Measurements from ENCODE around the gene FGD1.

Gene FGD1

DNA sequence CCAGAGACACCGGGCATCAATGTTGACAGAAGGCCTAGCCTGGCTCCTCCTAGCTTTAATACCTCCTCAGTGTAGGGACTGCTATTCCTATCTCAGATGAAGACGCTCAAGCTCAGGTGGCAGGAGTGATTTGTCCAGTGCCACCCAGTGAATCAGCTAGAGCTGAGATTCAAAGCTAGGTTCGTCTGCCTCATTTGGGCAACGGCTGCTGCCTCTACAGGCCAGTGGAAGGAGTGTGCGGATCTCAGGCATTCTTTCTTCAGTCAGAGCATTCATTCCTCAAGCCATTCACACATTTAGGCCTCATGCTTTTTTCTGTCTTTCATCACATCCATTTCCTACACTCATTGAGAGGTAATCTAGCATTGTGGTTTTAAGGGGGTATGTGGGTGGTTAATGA lies 48.6 kb downstream of the FGD1 start:
- Histone ChIP-seq H3K27me3 (replicated peaks; ENCODE audit: control insufficient read depth, insufficient read depth, low read length) (no peaks in the 10 kb centered on the region), H3K4me3 (replicated peaks; ENCODE audit: low read depth, low read length) (no peak overlapping the region), H3K36me3 (ENCODE audit: control insufficient read depth, insufficient read depth, low read length) (no peaks in the 10 kb centered on the region; the same call in none of the 2 replicates)
- TF ChIP-seq, protein P1, sequence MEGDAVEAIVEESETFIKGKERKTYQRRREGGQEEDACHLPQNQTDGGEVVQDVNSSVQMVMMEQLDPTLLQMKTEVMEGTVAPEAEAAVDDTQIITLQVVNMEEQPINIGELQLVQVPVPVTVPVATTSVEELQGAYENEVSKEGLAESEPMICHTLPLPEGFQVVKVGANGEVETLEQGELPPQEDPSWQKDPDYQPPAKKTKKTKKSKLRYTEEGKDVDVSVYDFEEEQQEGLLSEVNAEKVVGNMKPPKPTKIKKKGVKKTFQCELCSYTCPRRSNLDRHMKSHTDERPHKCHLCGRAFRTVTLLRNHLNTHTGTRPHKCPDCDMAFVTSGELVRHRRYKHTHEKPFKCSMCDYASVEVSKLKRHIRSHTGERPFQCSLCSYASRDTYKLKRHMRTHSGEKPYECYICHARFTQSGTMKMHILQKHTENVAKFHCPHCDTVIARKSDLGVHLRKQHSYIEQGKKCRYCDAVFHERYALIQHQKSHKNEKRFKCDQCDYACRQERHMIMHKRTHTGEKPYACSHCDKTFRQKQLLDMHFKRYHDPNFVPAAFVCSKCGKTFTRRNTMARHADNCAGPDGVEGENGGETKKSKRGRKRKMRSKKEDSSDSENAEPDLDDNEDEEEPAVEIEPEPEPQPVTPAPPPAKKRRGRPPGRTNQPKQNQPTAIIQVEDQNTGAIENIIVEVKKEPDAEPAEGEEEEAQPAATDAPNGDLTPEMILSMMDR (IDR thresholded peaks at IDR 0.05; ENCODE audit: insufficient read depth, low read length, poor library complexity, severe bottlenecking) = no peak
- DNase-seq (ENCODE audit: extremely low read depth, insufficient read length) = no peak

DNA sequence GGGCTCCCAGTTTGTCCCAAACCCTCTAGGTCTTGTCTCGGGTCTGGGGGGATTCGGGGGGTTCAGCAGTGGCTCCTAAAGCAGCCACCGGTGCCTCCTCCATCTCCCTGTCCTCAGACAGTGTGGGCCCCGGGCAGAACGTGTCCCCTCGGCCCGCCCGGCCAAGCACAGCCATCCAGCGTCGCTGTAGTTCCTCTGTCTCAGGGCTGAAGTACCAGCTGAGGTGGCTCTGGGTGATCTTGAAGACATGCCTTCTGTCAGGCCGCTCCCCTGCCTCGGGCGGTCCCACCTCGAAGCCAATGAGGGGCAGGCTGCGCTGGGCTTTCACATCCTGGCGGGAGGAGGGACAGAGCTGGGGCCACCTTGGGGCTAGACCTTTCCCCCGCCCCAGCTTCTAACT lies 50.0 kb downstream of the FGD1 start:
- Histone ChIP-seq H3K4me3 (replicated peaks; ENCODE audit: low read depth, low read length) (no peak overlapping the region), H3K36me3 (ENCODE audit: control insufficient read depth, insufficient read depth, low read length) (no peaks in the 10 kb centered on the region; the same call in none of the 2 replicates), H3K27me3 (replicated peaks; ENCODE audit: control insufficient read depth, insufficient read depth, low read length) (no peaks in the 10 kb centered on the region)
- TF ChIP-seq, protein P1 (IDR thresholded peaks at IDR 0.05; ENCODE audit: insufficient read depth, low read length, poor library complexity, severe bottlenecking) = no peak
- no peak for DNase-seq (ENCODE audit: extremely low read depth, insufficient read length)

DNA sequence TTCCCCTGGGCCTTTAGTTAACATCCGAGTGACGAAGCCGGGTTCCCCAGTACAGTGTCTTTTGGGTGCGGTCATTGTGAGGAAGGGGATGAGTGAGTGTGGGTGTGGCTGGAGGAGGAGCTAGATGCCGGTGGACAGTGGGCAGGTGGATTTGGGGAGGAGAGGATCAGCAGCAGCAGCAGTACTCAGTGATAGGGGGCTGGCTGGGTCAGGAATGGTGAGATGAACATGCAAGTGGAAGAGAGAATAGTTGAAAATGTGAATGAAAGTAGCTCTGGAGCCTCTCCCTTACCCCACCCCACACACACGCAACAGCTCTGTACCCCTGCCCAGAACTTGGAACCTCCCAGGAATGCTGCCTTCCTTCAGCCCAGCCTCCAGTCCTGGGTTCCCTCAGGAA lies 51.3 kb downstream of the FGD1 start:
- Histone ChIP-seq H3K27me3 (replicated peaks; ENCODE audit: control insufficient read depth, insufficient read depth, low read length) (no peaks in the 10 kb centered on the region), H3K36me3 (ENCODE audit: control insufficient read depth, insufficient read depth, low read length) (no peaks in the 10 kb centered on the region; the same call in none of the 2 replicates), H3K4me3 (replicated peaks; ENCODE audit: low read depth, low read length) (no peak overlapping the region)
- DNase-seq (ENCODE audit: extremely low read depth, insufficient read length) = no peak
- TF ChIP-seq, protein P1 (IDR thresholded peaks at IDR 0.05; ENCODE audit: insufficient read depth, low read length, poor library complexity, severe bottlenecking) = no peak

DNA sequence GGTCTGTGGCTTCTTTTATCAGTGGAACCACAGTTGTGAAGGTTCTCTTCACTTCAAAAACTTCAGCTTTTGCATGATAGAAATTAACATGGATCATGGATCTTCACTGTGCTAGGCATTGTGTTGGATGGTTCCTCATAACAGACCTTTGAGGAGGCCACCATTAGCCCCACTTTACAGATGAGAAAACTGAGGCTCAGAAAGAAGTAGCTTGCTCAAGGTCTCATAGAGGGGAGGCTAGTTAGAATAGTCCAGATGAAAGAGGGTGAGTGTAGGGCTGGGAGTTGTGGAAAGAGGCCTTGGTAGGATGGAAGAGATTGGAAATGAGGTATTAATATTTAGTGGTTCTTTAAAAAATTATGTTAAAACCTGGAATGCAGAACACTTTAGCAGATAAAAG lies 53.2 kb downstream of the FGD1 start:
- DNase-seq (ENCODE audit: extremely low read depth, insufficient read length) = no peak

DNA sequence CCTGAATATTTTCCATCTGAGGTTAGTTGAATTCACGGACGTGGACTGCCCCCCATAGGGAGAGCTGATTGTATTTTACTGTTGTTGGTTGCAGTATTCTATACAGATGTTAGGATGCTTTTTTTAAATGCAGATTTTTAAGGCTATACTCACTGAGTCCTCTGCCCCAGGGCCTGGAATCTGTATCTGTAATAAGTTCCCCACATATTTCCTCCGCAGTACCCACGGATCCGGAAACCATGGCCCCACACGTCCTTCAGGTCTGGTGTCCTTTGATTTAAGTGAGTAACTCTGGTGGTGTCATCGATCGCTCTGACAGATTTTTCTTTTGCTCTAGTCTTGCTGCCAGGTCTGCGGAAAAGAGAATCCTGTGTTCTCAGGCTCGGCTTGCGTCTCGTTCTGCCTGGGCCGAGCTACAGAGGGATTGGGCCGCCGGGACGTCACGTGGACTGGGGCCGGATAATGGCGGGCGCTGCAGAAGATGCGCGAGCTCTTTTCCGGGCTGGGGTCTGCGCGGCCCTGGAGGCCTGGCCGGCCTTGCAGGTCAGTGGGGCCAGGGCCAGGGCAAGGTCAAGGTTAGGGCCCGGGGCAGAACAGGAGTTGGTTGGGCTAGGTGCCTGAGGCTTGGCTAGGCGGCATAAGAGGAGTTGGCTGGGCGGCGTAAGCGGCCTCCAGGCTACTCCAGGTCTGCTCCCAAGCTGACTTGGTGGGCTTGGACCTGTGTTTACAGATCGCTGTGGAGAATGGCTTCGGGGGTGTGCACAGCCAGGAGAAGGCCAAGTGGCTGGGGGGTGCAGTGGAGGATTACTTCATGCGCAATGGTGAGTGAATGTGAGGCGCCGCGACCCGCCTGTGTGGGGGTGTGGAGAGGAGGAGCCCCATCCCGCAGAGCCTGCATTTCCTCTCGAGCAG lies 55.8 kb downstream of the FGD1 start, which contains the start of gene TSR2:
Gene TSR2 (plus strand): TSS at position 445 of the 912 bp plus-strand sequence. CDS start 18 bp downstream, at position 463.
- Histone ChIP-seq H3K36me3 (ENCODE audit: control insufficient read depth, insufficient read depth, low read length) (no peaks in the 10 kb centered on the region; the same call in 1 of the 2 replicates), H3K4me3 (replicated peaks; ENCODE audit: low read depth, low read length) (peak within 1 kb of the TSS; percentile 72), H3K27me3 (replicated peaks; ENCODE audit: control insufficient read depth, insufficient read depth, low read length) (no peaks in the 10 kb centered on the region)
- peak; percentile 75 for DNase-seq (ENCODE audit: extremely low read depth, insufficient read length)
- TF ChIP-seq, protein P1 (IDR thresholded peaks at IDR 0.05; ENCODE audit: insufficient read depth, low read length, poor library complexity, severe bottlenecking) = no peak

More for the DNA sequence above, 53.2 kb downstream of the FGD1 start:
- Histone ChIP-seq H3K36me3 (ENCODE audit: control insufficient read depth, insufficient read depth, low read length) (no peaks in the 10 kb centered on the region; the same call in none of the 2 replicates), H3K27me3 (replicated peaks; ENCODE audit: control insufficient read depth, insufficient read depth, low read length) (no peaks in the 10 kb centered on the region), H3K4me3 (replicated peaks; ENCODE audit: low read depth, low read length) (no peak overlapping the region)
- TF ChIP-seq, protein P1 (IDR thresholded peaks at IDR 0.05; ENCODE audit: insufficient read depth, low read length, poor library complexity, severe bottlenecking) = no peak
